B cell (primary cell): ENCODE data around the gene PTCRA. TPM values are rescaled to one million over a fixed set of nuclear protein-coding genes. Genes with fewer than 3 reads are reported as not detected.

ENCODE experiments used
- ATAC-seq: fragments of 200-7000 bp; cut with Tn5 transposase; one replicate; pipeline ENCODE4 v1.10.0; 2021; ENCODE audit warnings: low read depth, mild to moderate bottlenecking, moderate number of reproducible peaks, moderate library complexity
- CTCF ChIA-PET: fragments of 350-600 bp; sonication (Branson Sonifier 250); formaldehyde crosslinking; loops from one replicate; lab custom pipeline; 2021; ENCODE audit warnings: antibody characterized with exemption, inconsistent platforms; lab: Charles Lee
- POLR2A ChIA-PET: fragments of 350-600 bp; sonication (Branson Sonifier 250); formaldehyde crosslinking; loops from one replicate; lab custom pipeline; 2021; ENCODE audit warnings: antibody characterized with exemption; lab: Charles Lee
- DNase-seq: peaks from one replicate; pipeline ENCODE4 v3.0.0; 2013
- H2AFZ ChIP-seq: 2 replicates; pipeline ENCODE4 v1.6.1; 2012; ENCODE audit warnings: mild to moderate bottlenecking, low read depth, low read length; ENCODE audit not compliant: insufficient read depth, poor library complexity, severe bottlenecking
- H3K27ac ChIP-seq, 2 donors: 1 replicate in 1 of 2; 2 replicates in 1 of 2; pipeline ENCODE4 v1.5.1; 2012 to 2013; ENCODE audit warnings: low read length in 2 of 2, mild to moderate bottlenecking in 2 of 2, moderate library complexity in 1 of 2
- H3K27me3 ChIP-seq, 4 experiments: fragments of 200-600 bp in 1 of 4; sonication (generic) in 1 of 4; replicated peaks in 1 of 4; 1 replicate in 2 of 4; 2 replicates in 2 of 4; pipeline versions ENCODE4 v1.6.1 to v1.7.0; 2013 to 2016; ENCODE audit warnings: low read length in 3 of 4, mild to moderate bottlenecking in 2 of 4, mixed read lengths in 1 of 4, moderate library complexity in 1 of 4; ENCODE audit not compliant: insufficient read depth in 4 of 4, control insufficient read depth in 3 of 4; ENCODE audit errors: control extremely low read depth in 1 of 4
- H3K36me3 ChIP-seq, 2 experiments: replicated peaks in 1 of 2; 1 replicate in 1 of 2; 2 replicates in 1 of 2; pipeline versions ENCODE4 v1.6.1 to v1.7.1; 2013; ENCODE audit warnings: low read length in 1 of 2; ENCODE audit not compliant: insufficient read depth in 2 of 2, control insufficient read depth in 1 of 2; ENCODE audit errors: control extremely low read depth in 1 of 2, extremely low read depth in 1 of 2
- H3K4me1 ChIP-seq, 2 donors: fragments of 200-600 bp in 1 of 2; sonication (generic) in 1 of 2; 1 replicate in 1 of 2; 2 replicates in 1 of 2; pipeline versions ENCODE4 v1.5.1 to v1.6.1; 2013 to 2017; ENCODE audit warnings: low read length in 2 of 2; ENCODE audit not compliant: control insufficient read depth in 2 of 2, insufficient read depth in 2 of 2
- H3K4me2 ChIP-seq: replicated peaks from 2 replicates; pipeline ENCODE3; 2012; ENCODE audit warnings: mild to moderate bottlenecking, low read depth, low read length; ENCODE audit not compliant: poor library complexity, severe bottlenecking
- H3K4me3 ChIP-seq, 5 experiments: fragments of 200-600 bp in 1 of 5; sonication (generic) in 1 of 5; 1 replicate in 3 of 5; 2 replicates in 2 of 5; pipeline versions ENCODE4 v1.5.1 to v1.7.0; 2011 to 2016; ENCODE audit warnings: low read length in 4 of 5, mild to moderate bottlenecking in 4 of 5, low read depth in 2 of 5, control low read depth in 1 of 5, moderate library complexity in 1 of 5; ENCODE audit not compliant: insufficient read depth in 1 of 5; ENCODE audit errors: control extremely low read depth in 1 of 5, extremely low read depth in 1 of 5
- H3K79me2 ChIP-seq: fragments of 200-600 bp; sonication (generic); one replicate; pipeline ENCODE4 v1.6.0; 2016; ENCODE audit warnings: low read length; ENCODE audit not compliant: control insufficient read depth, insufficient read depth
- H3K9ac ChIP-seq: fragments of 200-600 bp; sonication (generic); 2 replicates; pipeline ENCODE4 v1.6.1; 2017; ENCODE audit warnings: mild to moderate bottlenecking, low read length, moderate library complexity
- H3K9me3 ChIP-seq, 3 donors: one replicate each; pipeline versions ENCODE4 v1.6.1 to v1.7.1; 2013; ENCODE audit warnings: low read length in 2 of 3; ENCODE audit not compliant: control insufficient read depth in 2 of 3, insufficient read depth in 1 of 3; ENCODE audit errors: control extremely low read depth in 1 of 3
- H4K20me1 ChIP-seq: 2 replicates; pipeline ENCODE4 v1.6.0; 2012; ENCODE audit warnings: mild to moderate bottlenecking, low read length; ENCODE audit not compliant: insufficient read depth, control insufficient read depth, poor library complexity, severe bottlenecking
- H3K27ac Mint-ChIP-seq: one replicate; pipeline ENCODE4 v1.8.0; 2021; ENCODE audit warnings: mixed read lengths
- H3K27me3 Mint-ChIP-seq: one replicate; pipeline ENCODE4 v1.8.0; 2021; ENCODE audit warnings: mixed read lengths
- H3K4me1 Mint-ChIP-seq: one replicate; pipeline ENCODE4 v1.8.0; 2021; ENCODE audit warnings: mixed read lengths
- H3K4me3 Mint-ChIP-seq: one replicate; pipeline ENCODE4 v1.8.0; 2021; ENCODE audit warnings: mixed read lengths
- H3K9me3 Mint-ChIP-seq: one replicate; pipeline ENCODE4 v1.8.0; 2022; ENCODE audit warnings: mixed read lengths; ENCODE audit not compliant: insufficient read depth
- CTCF ChIP-seq: fragments of 200-600 bp; IDR thresholded peaks from one replicate; pipeline ENCODE4 v1.8.0; 2022; ENCODE audit warnings: antibody characterized with exemption, mild to moderate bottlenecking
- EZH2 ChIP-seq: IDR thresholded peaks from 2 replicates; pipeline ENCODE4 v1.6.1; 2012; ENCODE audit warnings: borderline replicate concordance, low read depth, mild to moderate bottlenecking, moderate library complexity, low read length; ENCODE audit not compliant: insufficient read depth, poor library complexity, severe bottlenecking
- WGBS: methylation state at CpG from one replicate; pipeline ENCODE4 v1.1.5; 2013; ENCODE audit warnings: missing lambda C conversion rate; ENCODE audit not compliant: insufficient coverage; 5-methylcytosine and 5-hydroxymethylcytosine counted together
- intact Hi-C: fragments of 100-400 bp; cut with micrococcal nuclease; formaldehyde crosslinking; loops from one replicate; pipeline ENCODE4 v1.10.0; 2022
- polyA plus RNA-seq: library from polyadenylated mRNA; depleted of rRNA; stranded (reverse); fragments of >200 nt; gene quantifications from 2 replicates; pipeline ENCODE4 v1.2.3, GENCODE V29; 2012
- total RNA-seq, 2 donors: library from RNA; stranded (reverse); fragments of 120-200 nt in 1 of 2; gene quantifications; 1 replicate in 1 of 2; 2 replicates in 1 of 2; pipeline versions ENCODE4 v1.2.3 to v1.2.4, GENCODE V29; 2013 to 2022

The PTCRA gene
- total and polyA plus RNA-seq, 2 donors (not counting 1 experiment from before 2014, with no cell fraction given): not detected

- no peaks in the 10 kb centered on the region for H4K20me1 ChIP-seq
- Mint-ChIP-seq H3K9me3 (no peaks in the 10 kb centered on the region), H3K4me3 (peak within 1 kb of the TSS; percentile 78), H3K27me3 (no peaks in the 10 kb centered on the region), H3K27ac (no peak within 1 kb of the TSS), H3K4me1 (peaks cover 13% of the 10 kb centered on the region)
- intact Hi-C loops: loop anchor here (2.0 to 5.0 kb wide), 2 partner anchors 18 to 58 kb away; partner anchors contain the start of gene PEX6
- DNase-seq (peak; percentile 53), ATAC-seq (peak; percentile 81)
- H3K4me1 ChIP-seq: peaks cover 9 to 16% of the 10 kb centered on the region in 2 donors
- ChIA-PET CTCF (interaction anchor here (1.0 to 1.7 kb wide), 2 partner anchors 59 to 183 kb away, joined by 3 to 4 read pairs; no protein-coding TSS in a partner anchor), POLR2A (interaction anchor here (0.5 to 1.4 kb wide), 4 partner anchors 11 to 103 kb away, joined by 3 to 7 read pairs (median 3); no protein-coding TSS in a partner anchor)
- peaks cover 0 to 12% (median 3%) of the 10 kb centered on the region in 4 experiments for H3K27me3 ChIP-seq
- TF ChIP-seq EZH2 (no peak), CTCF (no peak)
- H3K27ac ChIP-seq: no peak within 1 kb of the TSS
- H2AFZ ChIP-seq: peak within 1 kb of the TSS; percentile 77
- peaks cover 0 to 13% of the 10 kb centered on the region in 2 experiments for H3K36me3 ChIP-seq
- peak within 1 kb of the TSS; percentile 85 for H3K4me2 ChIP-seq
- WGBS: 11% methylated on average over 62 of the region's 62 CpGs
- peak within 1 kb of the TSS; percentile 65 for H3K9ac ChIP-seq
- peak within 1 kb of the TSS in 4 of 5 experiments; percentile 41 to 61 (median 54) for H3K4me3 ChIP-seq
- no peaks in the 10 kb centered on the region for H3K9me3 ChIP-seq
- no peaks in the 10 kb centered on the region for H3K79me2 ChIP-seq
Measured at GRCh38 chr6:42960243-42961019, 44.6 kb downstream of the PTCRA start, which contains the start of gene GNMT. Gene GNMT, plus strand, starts transcription at chr6:42960754. Its CDS starts 14 bp downstream, at chr6:42960768.
